Lung (tissue), 12 donors: ENCODE results near the gene CELA3B. TPM values are rescaled to one million over a fixed set of nuclear protein-coding genes. Genes with fewer than 3 reads are reported as not detected.

Source experiments
- ATAC-seq: fragments of 200-7000 bp; cut with Tn5 transposase; one replicate; pipeline ENCODE4 v1.9.1; 2020; ENCODE audit warnings: moderate number of reproducible peaks; ENCODE audit not compliant: insufficient read depth, low FRiP score
- DNase-seq, 3 donors: peaks; one replicate each; pipeline ENCODE4 v3.0.0-alpha.2; 2013 to 2017
- H3K27ac ChIP-seq, 2 donors: one replicate each; pipeline ENCODE4 v1.5.1; 2013; ENCODE audit warnings: mild to moderate bottlenecking in 2 of 2, moderate library complexity in 2 of 2, control low read depth in 1 of 2, inconsistent platforms in 1 of 2, low read depth in 1 of 2, low read length in 1 of 2
- H3K27me3 ChIP-seq, 3 donors: one replicate each; pipeline ENCODE4 v1.5.1; 2013; ENCODE audit warnings: low read length in 2 of 3; ENCODE audit not compliant: control insufficient read depth in 3 of 3, insufficient read depth in 3 of 3
- H3K36me3 ChIP-seq, 4 donors: one replicate each; pipeline ENCODE4 v1.5.1; 2013; ENCODE audit warnings: low read length in 4 of 4, mild to moderate bottlenecking in 1 of 4, moderate library complexity in 1 of 4; ENCODE audit not compliant: control insufficient read depth in 4 of 4, insufficient read depth in 4 of 4
- H3K4me1 ChIP-seq, 5 donors: one replicate each; pipeline ENCODE4 v1.5.1; 2013; ENCODE audit warnings: low read length in 5 of 5, mild to moderate bottlenecking in 2 of 5, moderate library complexity in 1 of 5; ENCODE audit not compliant: control insufficient read depth in 5 of 5, insufficient read depth in 5 of 5
- H3K4me3 ChIP-seq: one replicate; pipeline ENCODE4 v1.5.1; 2013; ENCODE audit warnings: mild to moderate bottlenecking, control low read depth, moderate library complexity
- H3K9ac ChIP-seq, 2 donors: one replicate each; pipeline ENCODE4 v1.5.1; 2013; ENCODE audit warnings: low read length in 2 of 2, control low read depth in 1 of 2; ENCODE audit not compliant: insufficient read depth in 1 of 2
- H3K9me3 ChIP-seq, 4 donors: one replicate each; pipeline ENCODE4 v1.5.1; 2013; ENCODE audit warnings: low read length in 3 of 4, mild to moderate bottlenecking in 1 of 4, moderate library complexity in 1 of 4; ENCODE audit not compliant: control insufficient read depth in 4 of 4, insufficient read depth in 3 of 4
- WGBS, 2 donors: extraction: QIAGEN DNeasy Blood & Tissue Kit; methylation state at CpG; one replicate each; pipeline ENCODE4 v1.1.7; 2013; 5-methylcytosine and 5-hydroxymethylcytosine counted together
- polyA plus RNA-seq, 2 donors: library from polyadenylated mRNA; stranded (reverse); fragments of 200-250 nt; gene quantifications; one replicate each; pipeline ENCODE4 v1.2.1, GENCODE V29; 2013
- total RNA-seq, 2 donors: library from RNA; depleted of rRNA in 1 of 2; stranded (reverse); fragments of >200 nt in 1 of 2; gene quantifications; one replicate each; pipeline ENCODE4 v1.2.1, GENCODE V29; 2014 to 2021
- TF ChIP-seq, protein P1 (sequence below): IDR thresholded peaks from 2 replicates; pipeline ENCODE4 v1.5.1; 2012; ENCODE audit warnings: mild to moderate bottlenecking; ENCODE audit errors: control extremely low read depth, extremely low read depth
- donor health status: control.
- donor health status: control.
- donor health status: Bipolar disorder and iron deficiency.
- donor health status: healthy.
- donor health status: DM: yes; HTN: yes; CAD: no.

CELA3B gene
- total and polyA plus RNA-seq, 4 donors, result 0.18 to 6.7 (median 0.37) TPM; not detected in 1

DNA sequence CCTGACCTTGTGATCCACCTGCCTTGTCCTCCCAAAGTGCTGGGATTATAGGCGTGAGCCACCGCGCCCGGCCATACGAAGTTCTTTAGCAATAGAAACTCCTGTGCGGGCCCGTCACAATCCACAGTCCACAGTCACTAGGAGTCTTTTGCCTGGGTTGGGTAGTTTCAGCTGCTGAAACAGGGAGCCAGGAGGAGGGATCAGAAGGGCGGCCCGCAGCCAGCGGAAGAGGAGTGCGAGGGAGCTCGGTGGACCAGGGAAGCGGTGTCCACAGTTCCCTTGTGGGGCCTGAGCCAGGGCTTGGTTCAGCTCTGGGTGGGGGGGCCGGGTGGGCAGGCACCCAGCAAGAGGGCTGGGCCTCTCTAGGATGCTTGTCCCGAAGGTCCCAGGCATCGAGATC, 21.8 kb upstream of the CELA3B start:
- Histone ChIP-seq H3K36me3 (no peaks in the 10 kb centered on the region), H3K4me1 (peaks cover 0 to 22% (median 10%) of the 10 kb centered on the region in 5 donors), H3K4me3 (no peak overlapping the region), H3K27ac (no peak overlapping the region), H3K27me3 (no peaks in the 10 kb centered on the region), H3K9me3 (no peaks in the 10 kb centered on the region), H3K9ac (no peak overlapping the region)
- 79 to 82% methylated on average over 16 of the region's 16 CpGs for WGBS, 2 donors
- DNase-seq (no peak), ATAC-seq (no peak)
- TF ChIP-seq, protein P1, sequence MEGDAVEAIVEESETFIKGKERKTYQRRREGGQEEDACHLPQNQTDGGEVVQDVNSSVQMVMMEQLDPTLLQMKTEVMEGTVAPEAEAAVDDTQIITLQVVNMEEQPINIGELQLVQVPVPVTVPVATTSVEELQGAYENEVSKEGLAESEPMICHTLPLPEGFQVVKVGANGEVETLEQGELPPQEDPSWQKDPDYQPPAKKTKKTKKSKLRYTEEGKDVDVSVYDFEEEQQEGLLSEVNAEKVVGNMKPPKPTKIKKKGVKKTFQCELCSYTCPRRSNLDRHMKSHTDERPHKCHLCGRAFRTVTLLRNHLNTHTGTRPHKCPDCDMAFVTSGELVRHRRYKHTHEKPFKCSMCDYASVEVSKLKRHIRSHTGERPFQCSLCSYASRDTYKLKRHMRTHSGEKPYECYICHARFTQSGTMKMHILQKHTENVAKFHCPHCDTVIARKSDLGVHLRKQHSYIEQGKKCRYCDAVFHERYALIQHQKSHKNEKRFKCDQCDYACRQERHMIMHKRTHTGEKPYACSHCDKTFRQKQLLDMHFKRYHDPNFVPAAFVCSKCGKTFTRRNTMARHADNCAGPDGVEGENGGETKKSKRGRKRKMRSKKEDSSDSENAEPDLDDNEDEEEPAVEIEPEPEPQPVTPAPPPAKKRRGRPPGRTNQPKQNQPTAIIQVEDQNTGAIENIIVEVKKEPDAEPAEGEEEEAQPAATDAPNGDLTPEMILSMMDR, result no peak

DNA sequence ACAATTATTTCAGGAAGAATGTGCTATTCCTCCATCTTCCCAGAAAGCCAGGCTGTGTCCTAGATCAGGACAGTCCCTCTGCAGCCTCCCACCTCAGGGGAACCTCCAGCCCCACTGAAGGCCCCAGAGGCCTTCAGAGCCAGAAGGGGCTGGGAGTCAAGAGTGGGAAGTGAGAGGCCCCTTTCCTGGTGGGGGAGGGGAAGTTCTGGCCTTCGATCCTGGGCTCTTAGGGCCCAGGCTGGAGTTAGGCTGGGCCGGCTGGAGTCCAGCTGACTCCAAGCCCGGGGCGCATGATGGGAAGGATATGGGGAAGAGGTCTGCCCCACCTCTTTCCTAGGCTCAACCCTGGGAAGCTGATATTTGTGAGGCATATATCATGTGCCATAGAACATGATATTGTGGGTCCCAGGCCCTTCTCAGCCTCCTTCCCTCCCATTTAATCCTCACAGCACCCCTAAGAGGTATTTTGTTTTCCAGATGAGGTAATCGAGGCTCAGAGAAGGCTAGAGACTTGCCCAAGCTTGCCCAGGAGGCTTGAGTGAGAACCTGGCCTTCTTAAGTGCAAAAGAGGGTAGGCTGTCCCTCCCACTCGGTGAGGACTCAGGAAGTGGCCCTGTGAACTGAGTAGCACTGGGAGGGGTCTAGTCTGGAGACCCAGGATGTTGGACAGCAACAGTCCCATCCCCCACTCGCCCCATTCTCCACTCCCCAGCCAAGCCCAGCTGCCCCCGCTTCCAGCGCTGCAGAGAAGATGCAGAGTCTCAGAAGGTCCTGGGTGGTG, 21.1 kb upstream of the CELA3B start:
- TF ChIP-seq, protein P1, result no peak
- H3K27ac ChIP-seq, result peak overlapping the region; percentile 25 to 34
- no peak overlapping the region for H3K9ac ChIP-seq
- peaks cover 0 to 22% (median 10%) of the 10 kb centered on the region in 5 donors for H3K4me1 ChIP-seq
- no peaks in the 10 kb centered on the region for H3K9me3 ChIP-seq
- no peaks in the 10 kb centered on the region for H3K27me3 ChIP-seq
- H3K4me3 ChIP-seq, result no peak overlapping the region
- 64 to 74% methylated on average over 9 of the region's 9 CpGs for WGBS, 2 donors
- H3K36me3 ChIP-seq, result no peaks in the 10 kb centered on the region
- ATAC-seq, result no peak
- DNase-seq, result peak in 1 of 3 donors; percentile 74

DNA sequence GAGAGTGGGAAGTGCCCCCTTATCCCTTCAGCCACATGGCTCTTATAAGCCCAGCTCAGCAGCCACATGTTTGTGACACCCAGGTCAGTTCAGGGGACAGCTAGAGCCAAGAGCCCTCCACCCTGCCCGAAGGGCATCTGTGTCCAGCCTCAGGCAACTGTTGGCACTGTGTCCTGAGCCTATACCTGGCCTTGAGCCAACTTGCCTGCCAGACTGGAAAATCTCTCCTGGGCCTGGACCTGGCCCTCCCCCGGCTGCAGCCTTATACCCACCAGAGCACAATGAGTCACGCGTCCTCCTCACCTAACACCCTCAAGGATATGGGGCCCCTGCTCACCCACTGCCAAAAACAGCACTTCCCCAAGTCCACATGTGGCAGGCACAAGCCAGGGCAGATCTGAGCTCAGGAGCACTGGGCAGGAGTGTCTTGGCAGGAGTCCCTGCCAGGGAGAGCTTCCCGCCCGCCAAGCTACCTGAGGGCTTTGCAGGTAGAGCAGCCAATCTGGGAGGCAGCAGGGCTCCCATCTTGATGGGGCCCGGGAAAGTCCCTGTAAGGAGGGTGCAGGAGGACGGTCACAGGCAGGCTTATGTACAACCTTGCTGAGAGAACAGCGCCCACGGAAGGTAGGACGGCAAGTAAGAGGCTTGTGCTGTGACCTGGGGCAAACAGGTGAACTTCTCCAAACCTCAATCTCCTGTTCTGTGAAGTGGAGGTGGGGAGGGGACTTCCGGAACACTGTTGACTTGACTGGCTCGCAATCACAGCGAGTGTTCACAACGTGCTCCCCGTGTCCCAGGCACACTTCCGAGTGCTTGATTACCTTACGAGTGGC, 19.9 kb upstream of the CELA3B start:
- Histone ChIP-seq H3K36me3 (no peaks in the 10 kb centered on the region), H3K9ac (no peak overlapping the region), H3K27ac (peak overlapping the region; percentile 47 to 70), H3K4me3 (no peak overlapping the region), H3K9me3 (no peaks in the 10 kb centered on the region), H3K4me1 (peaks cover 0 to 22% (median 10%) of the 10 kb centered on the region in 5 donors), H3K27me3 (no peaks in the 10 kb centered on the region)
- TF ChIP-seq, protein P1, result no peak
- DNase-seq, result peak; percentile 44 to 83 (median 58)
- WGBS, 2 donors, result 49 to 53% methylated on average over 18 of the region's 18 CpGs
- peak; percentile 53 for ATAC-seq
